GM18519 (cell line): Measurements from ENCODE around the gene CIAO2A.

Experiments
- ATAC-seq: cut with Tn5 transposase; IDR thresholded peaks from one replicate; pipeline ENCODE4 v1.9.1; 2021; ENCODE audit warnings: mild to moderate bottlenecking, moderate library complexity; ENCODE audit not compliant: unreplicated experiment, low FRiP score

CIAO2A gene

GRCh38 chr15:64045101-64045435 is 48.6 kb downstream of the CIAO2A start:
- no peak for ATAC-seq

DNA sequence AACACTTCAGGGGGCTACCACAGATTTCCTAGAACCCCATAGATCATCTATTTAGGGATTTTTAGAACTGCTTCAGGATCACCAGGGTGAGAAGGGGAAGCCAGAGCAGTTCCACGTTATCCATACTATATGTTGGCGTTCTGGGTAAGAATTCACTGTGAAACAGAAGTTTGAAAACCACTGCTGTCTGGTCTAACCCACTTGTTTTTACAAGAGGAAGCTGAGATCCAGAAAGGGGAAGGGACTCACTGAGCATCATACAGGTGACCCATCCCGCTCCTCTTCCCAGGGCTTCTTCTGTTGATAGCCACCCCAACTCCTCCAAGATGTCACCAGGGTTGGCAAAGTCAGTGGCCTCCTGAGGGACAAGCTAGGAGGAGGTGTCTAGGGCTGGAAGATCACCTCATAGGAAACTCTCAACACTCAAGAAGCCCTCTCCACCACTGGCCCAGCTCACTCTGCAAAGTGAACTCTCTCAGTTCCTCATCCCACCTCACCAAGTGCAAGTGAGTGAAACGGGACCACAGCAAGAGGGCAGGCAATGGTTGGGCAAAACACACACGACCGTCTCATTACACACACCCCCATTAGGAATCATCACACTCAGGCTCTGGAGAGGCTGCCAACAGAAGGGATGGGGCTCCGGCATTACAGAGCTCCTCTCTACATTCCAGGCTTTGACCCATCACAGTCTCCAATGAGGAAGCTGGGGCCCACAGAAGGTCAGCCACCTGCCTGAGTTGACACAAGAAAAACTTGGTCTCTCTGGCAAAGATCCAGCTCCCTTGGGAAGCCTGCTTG is 49.1 kb downstream of the CIAO2A start:
- ATAC-seq: no peak

DNA sequence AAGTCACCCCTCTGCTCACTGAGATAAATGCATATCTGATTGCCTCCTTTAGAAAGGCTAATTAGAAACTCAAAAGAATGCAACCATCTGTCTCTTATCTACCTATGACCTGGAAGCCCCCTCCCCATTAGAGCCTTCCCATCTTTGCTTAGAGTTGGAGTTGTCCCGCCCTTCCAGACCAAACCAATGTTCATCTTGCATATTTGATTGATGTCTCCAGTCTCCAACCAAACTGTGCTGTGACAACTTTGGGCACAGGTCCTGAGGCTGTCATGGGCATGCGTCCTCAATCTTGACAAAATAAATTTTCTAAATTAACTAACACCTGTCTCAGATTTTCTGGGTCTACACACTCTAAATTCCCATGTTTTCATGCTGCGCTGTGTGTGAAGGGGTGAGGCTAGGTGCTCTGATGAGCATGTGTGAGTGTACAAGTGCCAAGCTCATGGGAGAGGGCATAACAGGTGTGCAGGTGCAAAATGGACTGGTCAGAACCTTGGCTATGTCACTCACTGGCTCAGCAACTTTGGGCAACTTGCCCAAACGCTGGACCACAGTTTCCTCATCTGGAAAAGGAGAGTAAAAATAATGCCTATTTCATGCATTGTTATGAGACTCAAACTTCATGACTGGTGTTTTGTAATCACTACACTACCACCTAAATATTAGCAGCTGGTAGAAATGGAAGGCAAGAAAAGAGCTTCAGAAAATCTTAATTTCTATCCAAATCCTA is 54.6 kb downstream of the CIAO2A start:
- ATAC-seq: no peak

GRCh38 chr15:64037966-64038365 is 55.7 kb downstream of the CIAO2A start:
- ATAC-seq: no peak

DNA sequence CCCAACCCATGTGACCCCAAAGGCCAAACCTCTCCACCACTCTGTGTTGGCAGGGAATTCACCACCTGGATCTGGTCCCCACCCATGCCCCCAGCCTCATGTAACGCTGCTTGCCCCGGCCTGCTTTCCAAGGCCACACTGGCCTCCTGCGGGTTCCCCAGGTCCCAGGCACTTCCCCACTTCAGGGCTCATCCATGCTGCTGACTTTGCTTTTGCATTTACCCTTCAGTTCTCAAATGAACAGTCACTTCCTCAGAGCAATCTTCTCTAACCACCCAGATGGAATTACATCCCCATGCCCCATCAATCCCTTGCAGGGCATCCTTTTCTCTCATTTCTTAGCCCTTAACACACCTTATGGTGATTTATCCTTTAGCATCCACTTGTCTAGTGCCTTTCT is 56.5 kb downstream of the CIAO2A start:
- ATAC-seq: no peak

- no peak for ATAC-seq
Measured at GRCh38 chr15:64035525-64035924, 58.1 kb downstream of the CIAO2A start.

DNA sequence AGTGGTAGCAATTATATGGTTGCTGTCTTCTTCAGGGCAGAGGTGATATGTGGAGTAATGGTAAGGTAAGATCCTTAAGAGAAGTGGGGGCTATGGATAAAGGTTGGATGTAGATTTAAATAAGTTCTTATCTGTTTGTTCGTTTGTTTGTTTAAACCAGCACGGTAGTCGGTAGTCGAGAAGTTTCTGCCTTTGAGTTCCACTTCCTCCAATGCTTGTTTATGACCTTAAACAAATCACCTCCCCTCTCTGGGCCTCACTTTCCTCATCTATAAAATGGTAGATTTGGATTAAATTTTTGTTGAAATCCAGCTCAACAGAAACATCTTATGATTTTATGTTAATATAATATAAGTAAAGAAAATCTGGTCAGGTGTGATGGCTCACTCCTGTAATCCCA is 59.1 kb downstream of the CIAO2A start:
- ATAC-seq: no peak

GRCh38 chr15:64032329-64032728 is 61.3 kb downstream of the CIAO2A start:
- ATAC-seq: no peak

- ATAC-seq: no peak
Measured at GRCh38 chr15:64030123-64030522, 63.5 kb downstream of the CIAO2A start.

GRCh38 chr15:64029633-64030032 is 64.0 kb downstream of the CIAO2A start:
- ATAC-seq: no peak

DNA sequence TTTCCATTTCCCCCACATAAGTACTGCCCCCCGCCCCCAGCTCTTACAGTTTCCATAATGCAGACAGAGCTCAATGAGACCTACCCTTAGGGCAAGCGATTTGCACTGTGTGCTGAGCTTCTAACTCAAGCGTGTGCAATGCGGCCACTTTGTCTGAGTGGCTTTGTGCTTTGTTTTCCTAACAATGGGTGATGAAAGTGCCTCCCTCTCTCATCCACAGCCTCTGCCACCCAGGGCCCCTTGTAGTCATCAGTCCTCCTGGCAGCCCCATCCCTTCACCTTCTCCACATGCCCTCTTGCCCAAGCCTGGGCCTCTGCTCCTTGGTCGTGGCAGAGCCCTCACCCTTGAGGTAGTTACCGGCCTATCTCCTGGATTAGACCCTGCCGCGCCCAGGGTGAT is 64.5 kb downstream of the CIAO2A start:
- no peak for ATAC-seq

DNA sequence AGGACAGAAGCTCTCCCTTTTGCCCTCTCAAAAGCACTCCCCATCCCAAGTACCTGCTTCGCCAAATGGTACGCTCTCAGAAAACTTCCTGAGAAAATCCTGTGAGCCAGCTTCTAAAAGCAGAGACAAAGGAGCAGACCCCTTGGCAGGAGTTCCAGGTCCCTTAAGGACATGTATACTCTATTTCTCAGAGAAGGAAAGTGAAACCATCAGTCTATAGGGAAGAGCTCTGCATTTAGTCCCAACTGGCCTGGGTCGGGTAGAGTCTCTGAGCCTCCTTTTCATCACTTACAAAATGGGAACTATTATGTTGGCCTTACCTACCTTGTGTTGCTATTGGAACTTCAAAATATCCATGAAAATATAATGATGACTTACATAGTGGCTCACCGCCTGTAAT is 67.0 kb downstream of the CIAO2A start:
- no peak for ATAC-seq

DNA sequence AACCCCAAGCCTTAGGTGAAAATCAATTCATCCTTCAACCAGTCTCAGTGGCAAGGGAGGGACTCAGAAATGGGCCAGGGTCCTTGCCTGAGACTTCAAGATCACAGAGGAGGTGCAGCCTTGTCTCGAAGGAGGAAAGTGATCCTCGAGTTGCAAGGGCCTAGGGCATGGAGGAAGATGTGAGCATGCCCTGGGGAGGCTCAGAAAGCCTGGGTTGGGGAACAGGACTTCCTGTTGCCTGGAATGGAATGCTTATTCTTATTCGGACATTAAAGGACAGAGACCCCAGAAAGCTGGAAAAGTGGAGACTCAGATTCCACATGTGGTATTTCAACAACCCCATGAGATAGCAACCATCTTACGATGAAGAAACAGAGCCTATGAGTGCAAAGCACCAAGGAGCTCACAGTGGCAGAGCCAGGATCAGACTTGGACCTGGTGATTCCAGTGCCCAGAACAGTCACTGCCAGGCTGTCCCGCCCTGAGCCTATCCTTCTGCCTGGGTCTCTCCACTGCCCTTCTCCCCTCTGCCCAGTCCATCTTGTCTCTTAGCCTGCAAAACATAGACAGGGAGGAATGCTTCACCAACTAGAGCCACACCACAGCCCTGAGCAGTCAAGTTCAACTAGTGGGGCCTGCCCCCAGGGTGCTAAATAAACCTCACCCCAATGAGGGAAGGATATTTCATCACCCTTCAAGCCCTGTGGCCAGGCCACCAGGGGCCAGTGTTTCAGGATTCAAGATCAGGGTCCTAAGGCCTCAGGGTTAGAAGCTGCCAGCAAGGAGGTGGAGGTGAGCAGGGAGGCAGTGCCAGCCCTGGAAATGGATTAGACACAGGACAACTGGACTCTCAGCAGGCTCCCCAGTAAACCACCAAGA is 69.2 kb downstream of the CIAO2A start:
- ATAC-seq: no peak

DNA sequence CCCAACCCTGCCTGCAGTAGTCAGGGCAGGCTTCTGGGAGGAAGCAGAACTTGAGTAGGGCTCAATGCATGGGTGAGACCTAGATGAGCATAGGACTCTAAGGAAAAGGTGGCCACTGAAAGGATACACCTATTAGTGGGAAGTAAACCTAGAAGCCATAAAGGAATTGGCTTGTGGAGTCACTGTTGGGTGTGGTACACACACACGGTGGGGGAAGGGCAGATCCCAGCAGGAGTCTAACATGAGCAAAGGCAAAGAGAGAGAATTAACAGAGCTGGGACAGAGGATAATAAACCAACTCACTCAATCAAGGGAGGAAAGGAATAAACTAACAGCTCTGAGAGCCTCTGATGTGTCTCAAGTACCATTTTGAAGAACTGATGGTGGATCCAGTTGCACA is 70.4 kb downstream of the CIAO2A start:
- ATAC-seq: no peak

DNA sequence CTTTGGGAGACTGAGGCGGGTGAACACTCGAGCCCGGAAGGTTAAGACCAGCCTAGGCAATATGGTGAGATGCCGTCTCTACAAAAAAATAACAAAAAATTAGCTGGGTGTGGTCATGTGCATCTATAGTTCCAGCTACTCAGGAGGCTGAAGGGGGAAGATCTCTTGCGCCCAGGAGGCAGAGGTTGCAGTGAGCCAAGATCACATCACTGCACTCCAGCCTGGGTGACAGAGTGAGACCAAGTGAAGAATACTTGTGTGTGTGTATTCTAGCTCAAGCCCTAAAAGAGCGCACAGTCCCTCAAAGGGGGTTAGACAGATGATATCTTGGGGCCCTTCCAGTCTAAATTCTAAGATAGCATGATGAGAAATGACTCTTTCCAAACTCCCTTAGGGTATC is 71.1 kb downstream of the CIAO2A start:
- no peak for ATAC-seq
